ENCODE measurements around the gene ARHGEF10L.

ARHGEF10L gene

DNA sequence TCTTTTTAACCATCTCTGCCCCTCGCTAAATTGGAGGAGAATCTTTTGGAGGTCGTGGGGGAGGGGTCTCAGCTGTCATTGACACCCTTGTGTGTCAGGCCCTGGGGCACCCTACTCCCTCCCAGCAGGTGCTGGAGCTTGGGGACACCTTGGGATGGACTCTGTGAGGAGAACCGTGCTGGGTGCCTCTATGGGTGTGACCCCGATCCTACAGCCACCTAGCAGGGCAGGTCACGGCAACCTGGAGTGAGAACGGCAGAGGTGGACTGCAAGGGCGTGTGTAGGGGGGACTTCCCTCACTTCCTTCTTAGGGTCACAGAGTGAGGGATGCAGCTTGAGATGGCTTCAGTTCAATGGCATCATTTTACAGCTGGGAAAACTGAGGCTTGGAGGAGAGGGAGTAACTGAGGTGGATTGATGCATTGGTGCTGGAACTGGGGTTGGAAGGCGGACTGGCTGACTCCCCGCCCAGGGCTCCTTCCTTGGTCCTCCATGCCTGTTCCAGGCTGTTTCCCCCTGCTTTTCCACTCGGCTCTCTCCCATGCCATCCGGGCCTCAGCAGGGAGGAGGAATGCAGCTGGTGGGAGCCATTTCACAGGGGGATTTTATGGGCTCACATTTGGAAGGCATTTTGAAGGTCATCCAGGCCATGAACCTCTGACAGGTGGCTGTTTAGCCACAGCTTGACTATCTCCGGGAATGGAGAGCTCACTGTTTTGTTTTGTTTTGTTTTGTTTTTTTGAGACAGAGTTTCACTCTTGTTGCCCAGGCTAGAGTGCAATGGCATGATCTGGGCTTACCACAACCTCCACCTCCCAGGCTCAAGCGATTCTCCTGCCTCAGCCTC lies 18.8 kb upstream of the ARHGEF10L start:
- no peaks in the 10 kb centered on the region for H3K36me3 ChIP-seq (ENCODE audit: control insufficient read depth in 2 of 2, insufficient read depth in 2 of 2, low read length in 2 of 2)
- no peaks in the 10 kb centered on the region for H3K9me3 ChIP-seq (ENCODE audit: control insufficient read depth in 2 of 2, low read length in 2 of 2)
- peak overlapping the region; percentile 63 to 87 for H3K9ac ChIP-seq (ENCODE audit: low read depth in 1 of 2, low read length in 2 of 2)
- H3K27ac ChIP-seq (ENCODE audit: low read depth in 2 of 2, low read length in 2 of 2): peak overlapping the region; percentile 79 to 93
- H3K4me1 ChIP-seq (ENCODE audit: control insufficient read depth in 2 of 2, insufficient read depth in 2 of 2, low read length in 2 of 2): peaks cover 30 to 48% of the 10 kb centered on the region in 2 donors
- H3K27me3 ChIP-seq (ENCODE audit: control insufficient read depth in 2 of 2, insufficient read depth in 2 of 2, low read length in 2 of 2): peaks cover 0 to 3% of the 10 kb centered on the region in 2 donors
- H3K4me3 ChIP-seq (ENCODE audit: low read length in 2 of 2): peak overlapping the region; percentile 45 to 58

GRCh38 chr1:17521946-17522612 lies 17.4 kb upstream of the ARHGEF10L start:
- H3K27me3 ChIP-seq (ENCODE audit: control insufficient read depth in 2 of 2, insufficient read depth in 2 of 2, low read length in 2 of 2): peaks cover 0 to 3% of the 10 kb centered on the region in 2 donors
- H3K27ac ChIP-seq (ENCODE audit: low read depth in 2 of 2, low read length in 2 of 2): peak overlapping the region; percentile 24 to 71
- no peak overlapping the region for H3K4me3 ChIP-seq (ENCODE audit: low read length in 2 of 2)

GRCh38 chr1:17523321-17524041 lies 16.0 kb upstream of the ARHGEF10L start:
- H3K9ac ChIP-seq (ENCODE audit: low read depth in 1 of 2, low read length in 2 of 2): no peak overlapping the region
- H3K4me3 ChIP-seq (ENCODE audit: low read length in 2 of 2): no peak overlapping the region
- peaks cover 0 to 3% of the 10 kb centered on the region in 2 donors for H3K27me3 ChIP-seq (ENCODE audit: control insufficient read depth in 2 of 2, insufficient read depth in 2 of 2, low read length in 2 of 2)
- no peak overlapping the region for H3K27ac ChIP-seq (ENCODE audit: low read depth in 2 of 2, low read length in 2 of 2)
- peaks cover 19 to 37% of the 10 kb centered on the region in 2 donors for H3K4me1 ChIP-seq (ENCODE audit: control insufficient read depth in 2 of 2, insufficient read depth in 2 of 2, low read length in 2 of 2)
- H3K9me3 ChIP-seq (ENCODE audit: control insufficient read depth in 2 of 2, low read length in 2 of 2): no peaks in the 10 kb centered on the region
- no peaks in the 10 kb centered on the region for H3K36me3 ChIP-seq (ENCODE audit: control insufficient read depth in 2 of 2, insufficient read depth in 2 of 2, low read length in 2 of 2)

More at GRCh38 chr1:17521946-17522612, 17.4 kb upstream of the ARHGEF10L start:
- H3K4me1 ChIP-seq (ENCODE audit: control insufficient read depth in 2 of 2, insufficient read depth in 2 of 2, low read length in 2 of 2): peaks cover 21 to 40% of the 10 kb centered on the region in 2 donors
- H3K36me3 ChIP-seq (ENCODE audit: control insufficient read depth in 2 of 2, insufficient read depth in 2 of 2, low read length in 2 of 2): no peaks in the 10 kb centered on the region
- H3K9me3 ChIP-seq (ENCODE audit: control insufficient read depth in 2 of 2, low read length in 2 of 2): no peaks in the 10 kb centered on the region
- H3K9ac ChIP-seq (ENCODE audit: low read depth in 1 of 2, low read length in 2 of 2): peak overlapping the region; percentile 32 to 53

GRCh38 chr1:17524645-17525044 lies 14.9 kb upstream of the ARHGEF10L start:
- H3K9ac ChIP-seq (ENCODE audit: low read depth in 1 of 2, low read length in 2 of 2): no peak overlapping the region
- H3K4me3 ChIP-seq (ENCODE audit: low read length in 2 of 2): no peak overlapping the region
- H3K4me1 ChIP-seq (ENCODE audit: control insufficient read depth in 2 of 2, insufficient read depth in 2 of 2, low read length in 2 of 2): peaks cover 24 to 34% of the 10 kb centered on the region in 2 donors
- H3K27ac ChIP-seq (ENCODE audit: low read depth in 2 of 2, low read length in 2 of 2): no peak overlapping the region
- peaks cover 0 to 3% of the 10 kb centered on the region in 2 donors for H3K27me3 ChIP-seq (ENCODE audit: control insufficient read depth in 2 of 2, insufficient read depth in 2 of 2, low read length in 2 of 2)
- H3K9me3 ChIP-seq (ENCODE audit: control insufficient read depth in 2 of 2, low read length in 2 of 2): no peaks in the 10 kb centered on the region
- H3K36me3 ChIP-seq (ENCODE audit: control insufficient read depth in 2 of 2, insufficient read depth in 2 of 2, low read length in 2 of 2): no peaks in the 10 kb centered on the region

GRCh38 chr1:17525996-17526686 lies 13.4 kb upstream of the ARHGEF10L start:
- Histone ChIP-seq H3K27ac (ENCODE audit: low read depth in 2 of 2, low read length in 2 of 2) (peak overlapping the region; percentile 71 to 82), H3K36me3 (ENCODE audit: control insufficient read depth in 2 of 2, insufficient read depth in 2 of 2, low read length in 2 of 2) (no peaks in the 10 kb centered on the region), H3K4me1 (ENCODE audit: control insufficient read depth in 2 of 2, insufficient read depth in 2 of 2, low read length in 2 of 2) (peaks cover 17 to 33% of the 10 kb centered on the region in 2 donors), H3K27me3 (ENCODE audit: control insufficient read depth in 2 of 2, insufficient read depth in 2 of 2, low read length in 2 of 2) (no peaks in the 10 kb centered on the region), H3K4me3 (ENCODE audit: low read length in 2 of 2) (no peak overlapping the region), H3K9me3 (ENCODE audit: control insufficient read depth in 2 of 2, low read length in 2 of 2) (no peaks in the 10 kb centered on the region), H3K9ac (ENCODE audit: low read depth in 1 of 2, low read length in 2 of 2) (peak overlapping the region in 1 of 2 donors; percentile 41)

- Histone ChIP-seq H3K9ac (ENCODE audit: low read depth in 1 of 2, low read length in 2 of 2) (peak overlapping the region; percentile 14 to 41), H3K9me3 (ENCODE audit: control insufficient read depth in 2 of 2, low read length in 2 of 2) (no peaks in the 10 kb centered on the region), H3K27ac (ENCODE audit: low read depth in 2 of 2, low read length in 2 of 2) (peak overlapping the region; percentile 71 to 82), H3K36me3 (ENCODE audit: control insufficient read depth in 2 of 2, insufficient read depth in 2 of 2, low read length in 2 of 2) (no peaks in the 10 kb centered on the region), H3K4me1 (ENCODE audit: control insufficient read depth in 2 of 2, insufficient read depth in 2 of 2, low read length in 2 of 2) (peaks cover 23 to 36% of the 10 kb centered on the region in 2 donors), H3K27me3 (ENCODE audit: control insufficient read depth in 2 of 2, insufficient read depth in 2 of 2, low read length in 2 of 2) (no peaks in the 10 kb centered on the region), H3K4me3 (ENCODE audit: low read length in 2 of 2) (no peak overlapping the region)
These were observed 12.2 kb upstream of the ARHGEF10L start for GRCh38 chr1:17527036-17527914.

DNA sequence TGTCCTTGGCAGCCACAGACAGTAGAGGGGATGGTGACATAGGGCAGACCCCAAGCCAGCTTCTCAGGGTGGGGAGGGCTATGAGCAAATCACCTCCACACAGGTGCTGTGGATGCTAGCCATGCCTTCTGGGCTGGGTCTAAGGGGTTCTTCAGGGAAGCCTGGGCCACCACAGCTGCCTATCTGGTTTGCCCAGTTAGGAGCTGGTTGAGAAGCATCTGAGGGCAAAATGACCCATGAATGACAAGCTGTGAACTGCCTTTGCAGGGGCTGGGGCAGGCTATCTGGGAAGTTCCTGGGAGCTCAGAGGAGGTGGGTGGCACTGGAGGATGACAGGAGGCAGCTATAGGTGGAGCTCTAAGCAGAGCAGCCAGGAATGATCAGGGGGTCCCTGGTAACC lies 10.1 kb upstream of the ARHGEF10L start:
- Histone ChIP-seq H3K4me1 (ENCODE audit: control insufficient read depth in 2 of 2, insufficient read depth in 2 of 2, low read length in 2 of 2) (peaks cover 29 to 44% of the 10 kb centered on the region in 2 donors), H3K4me3 (ENCODE audit: low read length in 2 of 2) (no peak overlapping the region), H3K27ac (ENCODE audit: low read depth in 2 of 2, low read length in 2 of 2) (peak overlapping the region; percentile 26 to 52), H3K9me3 (ENCODE audit: control insufficient read depth in 2 of 2, low read length in 2 of 2) (no peaks in the 10 kb centered on the region), H3K9ac (ENCODE audit: low read depth in 1 of 2, low read length in 2 of 2) (peak overlapping the region in 1 of 2 donors; percentile 24), H3K36me3 (ENCODE audit: control insufficient read depth in 2 of 2, insufficient read depth in 2 of 2, low read length in 2 of 2) (no peaks in the 10 kb centered on the region), H3K27me3 (ENCODE audit: control insufficient read depth in 2 of 2, insufficient read depth in 2 of 2, low read length in 2 of 2) (no peaks in the 10 kb centered on the region)

- H3K9me3 ChIP-seq (ENCODE audit: control insufficient read depth in 2 of 2, low read length in 2 of 2): no peaks in the 10 kb centered on the region
- no peaks in the 10 kb centered on the region for H3K27me3 ChIP-seq (ENCODE audit: control insufficient read depth in 2 of 2, insufficient read depth in 2 of 2, low read length in 2 of 2)
- H3K4me1 ChIP-seq (ENCODE audit: control insufficient read depth in 2 of 2, insufficient read depth in 2 of 2, low read length in 2 of 2): peaks cover 29 to 44% of the 10 kb centered on the region in 2 donors
- H3K36me3 ChIP-seq (ENCODE audit: control insufficient read depth in 2 of 2, insufficient read depth in 2 of 2, low read length in 2 of 2): peaks cover 0 to 3% of the 10 kb centered on the region in 2 donors
- no peak overlapping the region for H3K4me3 ChIP-seq (ENCODE audit: low read length in 2 of 2)
- H3K27ac ChIP-seq (ENCODE audit: low read depth in 2 of 2, low read length in 2 of 2): peak overlapping the region; percentile 93 to 94
- no peak overlapping the region for H3K9ac ChIP-seq (ENCODE audit: low read depth in 1 of 2, low read length in 2 of 2)
These were observed 8.2 kb upstream of the ARHGEF10L start for GRCh38 chr1:17531343-17531681.

Data from mucosa of rectum (tissue), 2 donors.